Measurements from ENCODE around the gene DGCR8. TPM values are rescaled to one million over a fixed set of nuclear protein-coding genes. Genes with fewer than 3 reads are reported as not detected.

DGCR8 gene
- total RNA-seq, 4 donors from 2014 or later, result 16.9 to 27.6 (median 25.5) TPM

DNA sequence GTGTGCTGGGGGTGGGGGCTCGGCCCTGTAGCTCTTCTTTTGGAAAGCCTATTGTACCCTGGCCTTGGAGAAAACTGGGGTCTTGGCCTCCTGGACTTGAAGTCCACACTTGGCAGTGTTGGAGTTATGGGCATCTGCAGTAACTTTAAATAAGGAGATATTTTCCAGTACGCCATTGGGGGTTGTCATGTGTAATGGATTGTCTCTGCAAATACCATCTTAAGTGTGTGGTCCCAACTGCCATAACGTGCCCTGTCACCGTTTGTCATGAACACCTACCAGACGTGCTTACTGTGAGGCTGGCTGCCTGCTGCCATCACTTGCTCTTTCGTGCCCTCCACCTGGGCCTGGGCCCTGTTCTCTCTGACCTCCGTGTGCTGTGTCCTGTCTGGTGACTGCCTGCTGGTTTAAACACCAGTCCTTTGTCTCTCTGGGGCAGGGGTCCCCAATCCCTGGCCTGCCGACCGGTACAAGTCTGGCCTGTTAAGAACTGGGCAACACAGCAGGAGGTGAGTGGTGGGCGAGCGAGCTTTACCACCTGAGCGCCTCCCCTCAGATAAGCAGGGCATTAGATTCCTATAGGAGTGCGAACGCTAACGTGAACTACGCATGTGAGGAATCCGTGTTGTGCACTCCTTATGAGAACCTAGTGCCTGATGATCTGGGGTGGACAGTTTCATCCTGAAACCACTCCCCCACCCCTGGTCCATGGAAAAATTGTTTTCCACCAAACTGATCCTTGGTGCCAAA lies 48.0 kb downstream of the DGCR8 start:
- Histone ChIP-seq H3K9me3 (no peaks in the 10 kb centered on the region), H3K27ac (no peak overlapping the region), H3K4me1 (peaks cover 4 to 19% (median 6%) of the 10 kb centered on the region in 3 donors), H3K36me3 (peaks cover 0 to 49% of the 10 kb centered on the region in 2 donors), H3K27me3 (no peaks in the 10 kb centered on the region), H3K4me3 (no peak overlapping the region)
- no peak for TF ChIP-seq POLR2AphosphoS5 (IDR thresholded peaks at IDR 0.05)
- ATAC-seq, result no peak
- 69% methylated on average over 5 of the region's 17 CpGs; no CpG with 5 or more reads in 1 of the 2 donors for WGBS, 2 donors (ENCODE audit: low coverage in 1 of 2)

DNA sequence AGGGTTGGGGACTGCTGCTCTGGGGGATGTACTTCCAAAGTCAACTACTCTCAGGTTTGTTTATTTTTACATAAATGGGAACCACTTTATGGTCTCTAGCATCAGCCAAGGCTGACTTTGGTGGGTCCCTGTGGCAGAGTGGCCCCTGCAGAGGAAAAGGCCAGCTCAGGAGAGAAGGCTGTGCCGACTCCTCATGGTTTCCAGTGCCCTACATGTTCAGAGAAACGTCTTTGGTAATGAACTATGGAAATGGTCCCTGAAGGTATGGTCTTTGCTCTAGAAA lies 48.5 kb downstream of the DGCR8 start:
- no peak for ATAC-seq
- TF ChIP-seq EP300 (IDR thresholded peaks at IDR 0.05) (no peak), POLR2A (IDR thresholded peaks at IDR 0.05) (no peak), POLR2AphosphoS5 (IDR thresholded peaks at IDR 0.05) (no peak)
- TF ChIP-seq, protein P1, sequence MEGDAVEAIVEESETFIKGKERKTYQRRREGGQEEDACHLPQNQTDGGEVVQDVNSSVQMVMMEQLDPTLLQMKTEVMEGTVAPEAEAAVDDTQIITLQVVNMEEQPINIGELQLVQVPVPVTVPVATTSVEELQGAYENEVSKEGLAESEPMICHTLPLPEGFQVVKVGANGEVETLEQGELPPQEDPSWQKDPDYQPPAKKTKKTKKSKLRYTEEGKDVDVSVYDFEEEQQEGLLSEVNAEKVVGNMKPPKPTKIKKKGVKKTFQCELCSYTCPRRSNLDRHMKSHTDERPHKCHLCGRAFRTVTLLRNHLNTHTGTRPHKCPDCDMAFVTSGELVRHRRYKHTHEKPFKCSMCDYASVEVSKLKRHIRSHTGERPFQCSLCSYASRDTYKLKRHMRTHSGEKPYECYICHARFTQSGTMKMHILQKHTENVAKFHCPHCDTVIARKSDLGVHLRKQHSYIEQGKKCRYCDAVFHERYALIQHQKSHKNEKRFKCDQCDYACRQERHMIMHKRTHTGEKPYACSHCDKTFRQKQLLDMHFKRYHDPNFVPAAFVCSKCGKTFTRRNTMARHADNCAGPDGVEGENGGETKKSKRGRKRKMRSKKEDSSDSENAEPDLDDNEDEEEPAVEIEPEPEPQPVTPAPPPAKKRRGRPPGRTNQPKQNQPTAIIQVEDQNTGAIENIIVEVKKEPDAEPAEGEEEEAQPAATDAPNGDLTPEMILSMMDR (IDR thresholded peaks at IDR 0.05), result no peak
- Histone ChIP-seq H3K4me1 (peaks cover 4 to 25% (median 10%) of the 10 kb centered on the region in 3 donors), H3K4me3 (no peak overlapping the region), H3K9me3 (no peaks in the 10 kb centered on the region), H3K27me3 (no peaks in the 10 kb centered on the region), H3K36me3 (peaks cover 0 to 46% of the 10 kb centered on the region in 2 donors), H3K27ac (no peak overlapping the region)
- 39% methylated on average over 2 of the region's 2 CpGs; no CpG with 5 or more reads in 1 of the 2 donors for WGBS, 2 donors (ENCODE audit: low coverage in 1 of 2)

DNA sequence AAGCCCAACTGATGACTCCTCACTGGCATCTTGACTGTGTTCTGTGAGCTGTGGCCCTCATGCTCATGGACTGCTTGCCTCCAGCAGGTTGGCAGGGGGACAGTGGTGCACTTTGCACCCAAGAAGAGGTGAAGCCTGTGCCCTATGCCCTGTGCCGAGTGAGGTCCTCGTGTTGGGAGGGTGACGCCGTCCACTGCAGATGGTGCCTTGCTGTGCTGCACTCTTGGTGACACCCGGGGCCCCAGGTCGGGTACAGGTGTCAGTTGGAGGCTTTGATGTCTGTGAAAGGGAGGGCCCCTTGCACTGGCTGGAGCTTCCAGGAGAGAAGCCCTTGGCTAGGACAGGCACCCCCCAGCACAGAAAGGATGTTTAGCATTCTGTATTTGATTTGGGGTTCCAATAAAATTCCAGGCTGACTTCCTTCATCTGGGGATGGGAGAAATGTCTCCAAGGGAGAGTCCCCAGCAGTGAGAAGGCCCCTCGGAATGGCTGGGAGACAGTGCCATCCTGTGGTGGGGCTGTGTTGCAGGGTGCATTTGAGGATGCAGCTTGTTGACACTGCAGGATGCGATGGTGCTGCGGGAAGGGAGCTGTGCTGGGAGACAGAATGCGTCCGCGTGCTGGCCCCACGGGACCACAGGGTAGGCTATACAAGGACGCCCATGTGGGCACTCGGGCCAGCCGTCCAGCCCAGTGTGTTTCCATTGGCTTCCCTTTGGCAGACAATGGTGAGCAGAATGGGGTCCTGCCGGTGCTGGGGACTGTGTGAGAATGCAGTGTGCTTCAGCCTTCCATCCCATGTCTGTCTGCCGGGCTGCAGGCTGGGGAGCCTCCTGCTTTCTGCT lies 49.1 kb downstream of the DGCR8 start:
- Histone ChIP-seq H3K27me3 (no peaks in the 10 kb centered on the region), H3K36me3 (peaks cover 0 to 41% of the 10 kb centered on the region in 2 donors), H3K4me1 (peaks cover 4 to 30% (median 16%) of the 10 kb centered on the region in 3 donors), H3K9me3 (no peaks in the 10 kb centered on the region), H3K27ac (peak overlapping the region in 1 of 4 donors; percentile 21), H3K4me3 (no peak overlapping the region)
- WGBS, 2 donors (ENCODE audit: low coverage in 1 of 2), result 26 to 60% methylated on average over 1 to 5 of the region's 18 CpGs
- no peak for ATAC-seq
- TF ChIP-seq, protein P1 (IDR thresholded peaks at IDR 0.05), result peak in 1 of 4 experiments; percentile 31
- TF ChIP-seq EP300 (IDR thresholded peaks at IDR 0.05), result no peak

DNA sequence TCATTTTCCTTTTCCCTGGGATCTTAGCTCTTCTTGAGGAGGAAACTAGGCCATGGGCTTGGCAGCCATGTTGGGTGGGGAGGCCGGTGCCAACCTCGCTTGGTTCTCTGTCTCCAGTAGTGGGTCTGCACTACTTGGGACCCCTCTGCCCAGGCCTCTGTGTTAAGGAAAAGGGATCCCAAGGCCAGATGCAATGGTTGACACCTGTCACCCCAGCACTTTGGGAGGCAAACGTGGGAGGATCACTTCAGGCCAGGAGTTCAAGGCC lies 49.6 kb downstream of the DGCR8 start:
- Histone ChIP-seq H3K27ac (peak overlapping the region in 1 of 4 donors; percentile 21), H3K36me3 (peaks cover 0 to 35% of the 10 kb centered on the region in 2 donors), H3K4me1 (peaks cover 4 to 36% (median 21%) of the 10 kb centered on the region in 3 donors), H3K9me3 (no peaks in the 10 kb centered on the region), H3K4me3 (no peak overlapping the region), H3K27me3 (no peaks in the 10 kb centered on the region)
- 80% methylated on average over 1 of the region's 3 CpGs; no CpG with 5 or more reads in 1 of the 2 donors for WGBS, 2 donors (ENCODE audit: low coverage in 1 of 2)
- TF ChIP-seq POLR2AphosphoS5 (IDR thresholded peaks at IDR 0.05) (no peak), EP300 (IDR thresholded peaks at IDR 0.05) (no peak), POLR2A (IDR thresholded peaks at IDR 0.05) (no peak)
- no peak for ATAC-seq

DNA sequence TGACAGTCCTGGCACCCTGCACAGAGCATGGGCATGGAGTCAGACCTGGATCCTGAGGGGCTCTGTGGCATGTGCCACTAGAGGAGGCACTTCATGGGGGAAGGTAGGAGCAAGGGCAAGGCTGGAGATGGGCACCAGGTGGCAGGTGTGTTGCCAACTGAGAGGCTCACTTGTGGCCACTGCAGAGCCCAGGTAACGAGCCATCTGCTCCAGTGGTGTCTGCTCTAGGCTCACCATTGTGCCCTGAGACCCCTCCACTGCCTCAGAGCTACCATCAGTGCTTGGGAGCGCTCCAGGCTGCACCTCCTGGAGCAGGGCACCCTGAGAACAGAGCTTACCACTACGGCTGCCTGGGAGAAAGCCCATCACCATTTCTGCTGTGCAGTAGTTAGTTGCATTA lies 50.3 kb downstream of the DGCR8 start:
- H3K4me3 ChIP-seq, result peak overlapping the region in 1 of 2 donors; percentile 99
- peaks cover 0 to 29% of the 10 kb centered on the region in 2 donors for H3K36me3 ChIP-seq
- TF ChIP-seq POLR2A (IDR thresholded peaks at IDR 0.05) (no peak), EP300 (IDR thresholded peaks at IDR 0.05) (no peak)
- H3K4me1 ChIP-seq, result peaks cover 4 to 42% (median 24%) of the 10 kb centered on the region in 3 donors
- no peaks in the 10 kb centered on the region for H3K27me3 ChIP-seq
- WGBS, 2 donors (ENCODE audit: low coverage in 1 of 2), result 60% methylated on average over 1 of the region's 3 CpGs; no CpG with 5 or more reads in 1 of the 2 donors
- ATAC-seq, result no peak
- peak overlapping the region in 3 of 4 donors; percentile 92 to 99 (median 95) for H3K27ac ChIP-seq
- H3K9me3 ChIP-seq, result no peaks in the 10 kb centered on the region

DNA sequence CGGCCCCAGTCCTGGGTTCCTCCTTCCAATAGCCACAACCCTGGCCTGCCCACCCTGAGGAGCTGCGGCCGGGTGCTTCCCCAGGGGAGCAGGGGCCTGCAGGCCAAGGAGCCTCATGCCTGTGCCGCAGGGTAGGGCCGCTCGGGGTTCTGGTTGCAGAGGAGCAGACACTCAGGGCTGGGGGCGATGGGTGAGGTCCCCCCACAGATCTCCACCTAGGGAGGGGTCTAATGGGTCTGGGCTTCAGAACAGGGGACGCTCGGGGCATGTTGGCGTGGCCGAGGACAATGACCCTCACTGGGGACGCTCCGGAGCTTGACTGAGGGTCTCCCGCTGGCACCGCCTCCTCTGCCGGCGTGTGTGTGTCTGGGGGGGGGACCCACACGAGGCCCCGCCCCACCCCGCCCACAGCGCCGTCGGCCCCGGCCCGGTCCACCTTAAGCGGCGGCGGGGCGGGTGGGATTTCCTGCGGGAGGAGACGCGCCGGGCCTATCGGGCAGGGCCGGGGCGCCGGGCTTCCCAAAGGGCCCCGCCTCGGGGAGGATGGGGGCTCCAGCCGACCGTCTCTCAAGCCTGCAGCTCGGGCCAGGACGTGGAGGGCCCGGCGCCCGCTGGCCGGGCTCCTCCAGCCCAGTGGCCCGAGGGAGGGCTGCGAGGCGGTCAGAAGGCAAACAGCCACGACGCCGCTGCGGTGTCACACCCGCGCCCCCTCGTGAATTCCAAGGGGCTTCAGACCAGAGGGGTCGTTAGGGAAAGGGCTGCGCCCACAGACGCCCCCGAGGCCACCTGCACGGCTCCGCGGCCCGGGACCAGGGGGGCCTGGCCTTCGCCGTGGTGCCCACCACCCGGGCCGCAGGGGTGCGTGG lies 50.9 kb downstream of the DGCR8 start:
- H3K4me1 ChIP-seq, result peaks cover 4 to 49% (median 31%) of the 10 kb centered on the region in 3 donors
- WGBS, 2 donors (ENCODE audit: low coverage in 1 of 2), result no CpG with 5 or more reads among the region's 70 CpGs

More for the DNA sequence above, 50.9 kb downstream of the DGCR8 start:
- Histone ChIP-seq H3K9me3 (no peaks in the 10 kb centered on the region), H3K27ac (peak overlapping the region; percentile 74 to 99 (median 94)), H3K27me3 (no peaks in the 10 kb centered on the region), H3K36me3 (peaks cover 0 to 22% of the 10 kb centered on the region in 2 donors), H3K4me3 (peak overlapping the region; percentile 48 to 99)
- no peak for TF ChIP-seq EP300 (IDR thresholded peaks at IDR 0.05)
- peak; percentile 25 for TF ChIP-seq POLR2AphosphoS5 (IDR thresholded peaks at IDR 0.05)
- TF ChIP-seq, protein P1 (IDR thresholded peaks at IDR 0.05), result no peak
- TF ChIP-seq POLR2A (IDR thresholded peaks at IDR 0.05), result peak in 1 of 2 donors; percentile 36
- ATAC-seq, result peak; percentile 93
